Upper lobe of left lung (tissue), 6 donors: ENCODE measurements around the gene FPR2. TPM values are rescaled to one million over a fixed set of nuclear protein-coding genes. Genes with fewer than 3 reads are reported as not detected.

Experiments used
- ATAC-seq, 2 donors: fragments of 200-7000 bp; cut with Tn5 transposase; one replicate each; pipeline ENCODE4 v1.9.1; 2022; ENCODE audit warnings: mild to moderate bottlenecking in 2 of 2, moderate library complexity in 2 of 2; ENCODE audit not compliant: low FRiP score in 2 of 2
- DNase-seq, 2 donors: peaks; one replicate each; pipeline ENCODE4 v3.0.0-alpha.2; 2019 to 2020
- H3K27ac ChIP-seq, 4 donors: fragments of 200-600 bp; sonication (generic); one replicate each; pipeline ENCODE4 v1.5.1; 2016 to 2019
- H3K27me3 ChIP-seq, 4 donors: fragments of 200-600 bp; sonication (generic); one replicate each; pipeline ENCODE4 v1.5.1; 2017 to 2019
- H3K36me3 ChIP-seq, 4 donors: fragments of 200-600 bp; sonication (generic); one replicate each; pipeline ENCODE4 v1.5.1; 2016 to 2019
- H3K4me1 ChIP-seq, 4 donors: fragments of 200-600 bp; sonication (generic); one replicate each; pipeline ENCODE4 v1.5.1; 2018 to 2019
- H3K4me3 ChIP-seq, 4 donors: fragments of 200-600 bp; sonication (generic); one replicate each; pipeline ENCODE4 v1.5.1; 2017 to 2019; ENCODE audit warnings: mild to moderate bottlenecking in 2 of 4, moderate library complexity in 1 of 4
- H3K9me3 ChIP-seq, 4 donors: fragments of 200-600 bp; sonication (generic); one replicate each; pipeline ENCODE4 v1.5.1; 2018 to 2019
- CTCF ChIP-seq, 6 experiments: fragments of 450-650 bp in 4 of 6; fragments of 200-600 bp in 2 of 6; sonication (generic) in 2 of 6; IDR thresholded peaks; one replicate each; pipeline ENCODE4 v1.5.1; 2016 to 2019; ENCODE audit warnings: antibody characterized with exemption in 6 of 6
- EP300 ChIP-seq, 4 donors: sonication (generic); formaldehyde crosslinking; IDR thresholded peaks; one replicate each; pipeline ENCODE4 v1.5.1; 2017; ENCODE audit warnings: antibody characterized with exemption in 4 of 4, control low read depth in 2 of 4
- POLR2A ChIP-seq, 4 donors: fragments of 450-650 bp; IDR thresholded peaks; one replicate each; pipeline ENCODE4 v1.5.1; 2016 to 2017; ENCODE audit warnings: antibody characterized with exemption in 4 of 4, mild to moderate bottlenecking in 2 of 4
- POLR2AphosphoS5 ChIP-seq, 2 donors: sonication (generic); formaldehyde crosslinking; IDR thresholded peaks; one replicate each; pipeline ENCODE4 v1.5.1; 2017; ENCODE audit warnings: antibody characterized with exemption in 2 of 2
- WGBS, 2 donors: methylation state at CpG; one replicate each; pipeline ENCODE4 v1.1.5; 2017 to 2018; 5-methylcytosine and 5-hydroxymethylcytosine counted together
- total RNA-seq, 6 donors: library from RNA; depleted of rRNA in 4 of 6; stranded (reverse); fragments of >200 nt in 4 of 6; gene quantifications; one replicate each; pipeline versions ENCODE4 v1.1.0 to v1.2.1, GENCODE V29; 2016 to 2021
- donor health status: DM: no; HTN: no; CAD: no; lungs with moderate emphysema.
- donor health status: DM: no; HTN: yes; CAD: no; lungs with severe emphysema.

Gene FPR2
- total RNA-seq, 6 donors from 2014 or later: 4.2 to 52.4 (median 20.5) TPM

GRCh38 chr19:51754109-51754508 lies 6.9 kb upstream of the FPR2 start:
- H3K4me3 ChIP-seq: no peak overlapping the region
- H3K4me1 ChIP-seq: no peaks in the 10 kb centered on the region
- no peaks in the 10 kb centered on the region for H3K27me3 ChIP-seq
- DNase-seq (peak in 1 of 2 donors; percentile 29), ATAC-seq (peak in 1 of 2 donors; percentile 71)
- H3K27ac ChIP-seq: peak overlapping the region; percentile 67 to 82 (median 75)
- no peaks in the 10 kb centered on the region for H3K9me3 ChIP-seq
- peak in 1 of 2 donors; percentile 85 for TF ChIP-seq POLR2AphosphoS5 (IDR thresholded peaks at IDR 0.05)
- TF ChIP-seq EP300 (IDR thresholded peaks at IDR 0.05): peak in 2 of 4 donors; percentile 11 to 78
- TF ChIP-seq CTCF (IDR thresholded peaks at IDR 0.05): no peak
- TF ChIP-seq POLR2A (IDR thresholded peaks at IDR 0.05): peak in 1 of 4 donors; percentile 26
- no peaks in the 10 kb centered on the region for H3K36me3 ChIP-seq
- WGBS, 2 donors: 68 to 80% methylated on average over 6 of the region's 6 CpGs

- H3K9me3 ChIP-seq: no peaks in the 10 kb centered on the region
- H3K27ac ChIP-seq: peak overlapping the region; percentile 67 to 82 (median 70)
- no peaks in the 10 kb centered on the region for H3K36me3 ChIP-seq
- no peak overlapping the region for H3K4me3 ChIP-seq
- H3K4me1 ChIP-seq: no peaks in the 10 kb centered on the region
- TF ChIP-seq CTCF (IDR thresholded peaks at IDR 0.05) (no peak), EP300 (IDR thresholded peaks at IDR 0.05) (no peak), POLR2AphosphoS5 (IDR thresholded peaks at IDR 0.05) (no peak), POLR2A (IDR thresholded peaks at IDR 0.05) (no peak)
- no peaks in the 10 kb centered on the region for H3K27me3 ChIP-seq
- ATAC-seq: no peak
- DNase-seq: no peak
- WGBS, 2 donors: 74 to 86% methylated on average over 4 of the region's 4 CpGs
These were observed 6.2 kb upstream of the FPR2 start for GRCh38 chr19:51754770-51755169.

- WGBS, 2 donors: 71 to 83% methylated on average over 7 of the region's 7 CpGs
These were observed 5.4 kb upstream of the FPR2 start for GRCh38 chr19:51755571-51755970.

GRCh38 chr19:51761696-51762095 lies 716 bp downstream of the FPR2 start:
- peak overlapping the region; percentile 33 to 67 (median 56) for H3K27ac ChIP-seq
- DNase-seq (no peak), ATAC-seq (peak in 1 of 2 donors; percentile 53)
- H3K4me3 ChIP-seq: peak overlapping the region in 1 of 4 donors; percentile 23
- WGBS, 2 donors: 72% methylated on average over 7 of the region's 7 CpGs
- H3K27me3 ChIP-seq: no peaks in the 10 kb centered on the region
- TF ChIP-seq POLR2A (IDR thresholded peaks at IDR 0.05) (no peak), CTCF (IDR thresholded peaks at IDR 0.05) (no peak), POLR2AphosphoS5 (IDR thresholded peaks at IDR 0.05) (no peak), EP300 (IDR thresholded peaks at IDR 0.05) (no peak)
- H3K9me3 ChIP-seq: no peaks in the 10 kb centered on the region
- H3K4me1 ChIP-seq: no peaks in the 10 kb centered on the region
- no peaks in the 10 kb centered on the region for H3K36me3 ChIP-seq

More at GRCh38 chr19:51755571-51755970, 5.4 kb upstream of the FPR2 start:
- no peaks in the 10 kb centered on the region for H3K9me3 ChIP-seq
- H3K4me3 ChIP-seq: no peak overlapping the region
- ATAC-seq (no peak), DNase-seq (no peak)
- no peaks in the 10 kb centered on the region for H3K27me3 ChIP-seq
- H3K36me3 ChIP-seq: no peaks in the 10 kb centered on the region
- no peaks in the 10 kb centered on the region for H3K4me1 ChIP-seq
- no peak for TF ChIP-seq POLR2A (IDR thresholded peaks at IDR 0.05)
- no peak for TF ChIP-seq CTCF (IDR thresholded peaks at IDR 0.05)
- TF ChIP-seq EP300 (IDR thresholded peaks at IDR 0.05): no peak
- no peak for TF ChIP-seq POLR2AphosphoS5 (IDR thresholded peaks at IDR 0.05)
- H3K27ac ChIP-seq: peak overlapping the region in 2 of 4 donors; percentile 67 to 82

- Histone ChIP-seq H3K9me3 (no peaks in the 10 kb centered on the region), H3K27ac (peak overlapping the region; percentile 58 to 69 (median 66)), H3K4me1 (no peaks in the 10 kb centered on the region), H3K36me3 (no peaks in the 10 kb centered on the region), H3K27me3 (no peaks in the 10 kb centered on the region), H3K4me3 (no peak overlapping the region)
- TF ChIP-seq EP300 (IDR thresholded peaks at IDR 0.05) (no peak), CTCF (IDR thresholded peaks at IDR 0.05) (no peak), POLR2A (IDR thresholded peaks at IDR 0.05) (no peak), POLR2AphosphoS5 (IDR thresholded peaks at IDR 0.05) (no peak)
- WGBS, 2 donors: 52 to 57% methylated on average over 5 of the region's 5 CpGs
- no peak for DNase-seq
- no peak for ATAC-seq
These were observed 4.1 kb downstream of the FPR2 start for GRCh38 chr19:51765086-51765485.
